PC-3 (cell line): ENCODE results near the gene POLA1. TPM values are rescaled to one million over a fixed set of nuclear protein-coding genes. Genes with fewer than 3 reads are reported as not detected.

Experiments
- ATAC-seq: fragments of 200-7000 bp; cut with Tn5 transposase; 2 replicates; pipeline ENCODE4 v1.9.1; 2020; ENCODE audit warnings: mild to moderate bottlenecking, moderate library complexity
- BruUV-seq: library from RNA; stranded (reverse); fragments of 400-500 nt; replicated peaks from 2 replicates; lab custom pipeline; 2021; lab: Mats Ljungman, UMichigan
- CTCF ChIA-PET: fragments of 300-600 bp; sonication (Branson Sonifier 250); formaldehyde crosslinking; loops from one replicate; lab custom pipeline; 2022; ENCODE audit warnings: antibody characterized with exemption; lab: Charles Lee
- POLR2A ChIA-PET: fragments of 300-600 bp; sonication (Branson Sonifier 250); formaldehyde crosslinking; loops from one replicate; lab custom pipeline; 2022; ENCODE audit warnings: antibody characterized with exemption; ENCODE audit not compliant: unreplicated experiment; lab: Charles Lee
- DNase-seq: peaks from one replicate; pipeline ENCODE4 v3.0.0-alpha.2; 2015
- H2AFZ ChIP-seq: fragments of 300-600 bp; sonication (generic); 2 replicates; pipeline ENCODE4 v1.6.0; 2016; ENCODE audit warnings: antibody characterized with exemption, low read length
- H3F3A ChIP-seq: fragments of 300-600 bp; sonication (generic); one replicate; pipeline ENCODE4 v1.6.0; 2017; ENCODE audit warnings: antibody characterized with exemption, low read length, control low read depth, mild to moderate bottlenecking; ENCODE audit not compliant: unreplicated experiment
- H3K27ac ChIP-seq: fragments of 300-600 bp; sonication (generic); 2 replicates; pipeline ENCODE4 v1.5.1; 2016; ENCODE audit warnings: mild to moderate bottlenecking, low read length
- H3K27me3 ChIP-seq: fragments of 300-600 bp; sonication (generic); 2 replicates; pipeline ENCODE4 v1.6.1; 2016; ENCODE audit warnings: low read length, mixed read lengths
- H3K36me3 ChIP-seq: fragments of 300-600 bp; sonication (generic); 2 replicates; pipeline ENCODE4 v1.6.1; 2016; ENCODE audit warnings: low read depth, mixed run types, low read length, mixed read lengths
- H3K4me1 ChIP-seq: fragments of 300-600 bp; sonication (generic); 2 replicates; pipeline ENCODE4 v1.5.1; 2016; ENCODE audit warnings: low read length; ENCODE audit not compliant: insufficient read depth
- H3K4me2 ChIP-seq: fragments of 300-600 bp; sonication (generic); 2 replicates; pipeline ENCODE4 v1.6.0; 2016; ENCODE audit warnings: low read length
- H3K4me3 ChIP-seq: fragments of 300-600 bp; sonication (generic); 2 replicates; pipeline ENCODE4 v1.5.1; 2016; ENCODE audit warnings: mild to moderate bottlenecking, low read length, mixed read lengths
- H3K79me2 ChIP-seq: fragments of 300-600 bp; sonication (generic); 2 replicates; pipeline ENCODE4 v1.6.1; 2017; ENCODE audit warnings: low read length, mixed read lengths
- H3K9ac ChIP-seq: fragments of 300-600 bp; sonication (generic); 2 replicates; pipeline ENCODE4 v1.6.0; 2016; ENCODE audit warnings: mild to moderate bottlenecking, low read length
- H3K9me2 ChIP-seq: fragments of 300-600 bp; sonication (generic); replicated peaks from 2 replicates; pipeline ENCODE4 v1.6.1; 2016; ENCODE audit warnings: mixed run types, low read length, mixed read lengths
- H3K9me3 ChIP-seq: fragments of 300-600 bp; sonication (generic); 2 replicates; pipeline ENCODE4 v1.6.1; 2016; ENCODE audit warnings: low read length, mixed read lengths
- H4K20me1 ChIP-seq: fragments of 300-600 bp; sonication (generic); 2 replicates; pipeline ENCODE4 v1.6.1; 2016; ENCODE audit warnings: low read length, mixed read lengths
- EZH2 ChIP-seq: fragments of 300-600 bp; sonication (generic); IDR thresholded peaks from one replicate; pipeline ENCODE4 v1.6.1; 2017; ENCODE audit warnings: antibody characterized with exemption, mild to moderate bottlenecking, low read length; ENCODE audit not compliant: unreplicated experiment
- EZH2phosphoT487 ChIP-seq: fragments of 300-600 bp; sonication (generic); IDR thresholded peaks from 2 replicates; pipeline ENCODE4 v1.6.1; 2018; ENCODE audit warnings: mild to moderate bottlenecking, antibody characterized with exemption, low read length, borderline replicate concordance
- intact Hi-C: fragments of 100-400 bp; cut with micrococcal nuclease; formaldehyde crosslinking; loops from 2 replicates; pipeline ENCODE4 v1.9.0; 2023
- total RNA-seq: library from RNA; depleted of rRNA; stranded (reverse); fragments of >200 nt; gene quantifications from 2 replicates; pipeline ENCODE4 v1.2.3, GENCODE V29; 2014
- TF ChIP-seq, protein P1 (sequence below): fragments of 300-600 bp; sonication (generic); conservative IDR thresholded peaks from 2 replicates; pipeline ENCODE4 v1.5.1; 2017; ENCODE audit warnings: antibody characterized with exemption, low read depth, mild to moderate bottlenecking, low read length

The POLA1 gene
- total RNA-seq, 1 experiment from 2014 or later = 19.6 TPM

DNA sequence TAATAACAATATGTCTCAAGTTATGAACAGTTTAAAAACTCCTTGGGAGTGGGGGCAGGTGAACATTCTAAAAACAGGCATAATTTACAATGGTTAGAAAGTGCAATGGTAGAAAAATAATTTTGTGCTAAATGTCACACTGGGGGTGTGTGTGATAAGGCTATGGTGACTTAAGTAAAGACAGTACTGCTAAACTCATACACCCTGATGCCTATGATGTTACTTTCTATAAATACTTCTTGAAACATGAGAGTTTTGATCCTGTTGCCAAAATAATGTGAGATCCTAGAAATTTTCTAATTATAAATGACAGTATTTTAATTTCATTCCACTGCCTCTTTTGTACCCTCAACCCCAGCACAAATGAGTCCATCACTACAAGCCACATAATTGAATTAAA is 144.2 kb downstream of the POLA1 start:
- no peaks in the 10 kb centered on the region for H3K79me2 ChIP-seq
- intact Hi-C loops = loop anchor here (1.0 to 10.0 kb wide), 3 partner anchors 85 to 306 kb away; no protein-coding TSS in a partner anchor
- POLR2A ChIA-PET = no interaction called here

DNA sequence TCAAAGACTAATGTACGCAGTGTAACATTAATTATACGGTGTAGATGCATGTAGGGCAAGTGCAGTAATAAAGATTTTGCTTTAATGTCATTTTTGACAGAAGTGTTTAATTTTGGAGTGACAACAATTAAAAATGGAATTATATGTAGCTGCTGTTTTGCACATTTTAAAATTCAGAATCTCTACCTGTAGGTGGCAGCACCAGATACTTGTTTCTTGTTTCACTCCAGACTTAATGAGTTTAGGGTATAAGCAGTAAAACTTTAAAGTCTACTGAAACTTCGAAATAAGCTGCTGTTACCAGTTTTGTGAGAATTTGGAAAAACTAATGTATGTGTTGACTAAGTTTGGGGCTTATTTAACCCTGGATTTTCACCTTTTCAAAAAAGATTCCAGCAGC is 144.9 kb downstream of the POLA1 start:
- TF ChIP-seq, protein P1, sequence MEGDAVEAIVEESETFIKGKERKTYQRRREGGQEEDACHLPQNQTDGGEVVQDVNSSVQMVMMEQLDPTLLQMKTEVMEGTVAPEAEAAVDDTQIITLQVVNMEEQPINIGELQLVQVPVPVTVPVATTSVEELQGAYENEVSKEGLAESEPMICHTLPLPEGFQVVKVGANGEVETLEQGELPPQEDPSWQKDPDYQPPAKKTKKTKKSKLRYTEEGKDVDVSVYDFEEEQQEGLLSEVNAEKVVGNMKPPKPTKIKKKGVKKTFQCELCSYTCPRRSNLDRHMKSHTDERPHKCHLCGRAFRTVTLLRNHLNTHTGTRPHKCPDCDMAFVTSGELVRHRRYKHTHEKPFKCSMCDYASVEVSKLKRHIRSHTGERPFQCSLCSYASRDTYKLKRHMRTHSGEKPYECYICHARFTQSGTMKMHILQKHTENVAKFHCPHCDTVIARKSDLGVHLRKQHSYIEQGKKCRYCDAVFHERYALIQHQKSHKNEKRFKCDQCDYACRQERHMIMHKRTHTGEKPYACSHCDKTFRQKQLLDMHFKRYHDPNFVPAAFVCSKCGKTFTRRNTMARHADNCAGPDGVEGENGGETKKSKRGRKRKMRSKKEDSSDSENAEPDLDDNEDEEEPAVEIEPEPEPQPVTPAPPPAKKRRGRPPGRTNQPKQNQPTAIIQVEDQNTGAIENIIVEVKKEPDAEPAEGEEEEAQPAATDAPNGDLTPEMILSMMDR = peak; percentile 63
- TF ChIP-seq EZH2 (no peak), EZH2phosphoT487 (no peak)
- H3K9me2 ChIP-seq = no peaks in the 10 kb centered on the region
- ATAC-seq (no peak), DNase-seq (peak; percentile 62)
- no peak overlapping the region for H3K9ac ChIP-seq
- H3K9me3 ChIP-seq = no peaks in the 10 kb centered on the region
- no peaks in the 10 kb centered on the region for H4K20me1 ChIP-seq
- no peaks in the 10 kb centered on the region for H3K79me2 ChIP-seq
- no peaks in the 10 kb centered on the region for H3F3A ChIP-seq
- no peak overlapping the region for H3K27ac ChIP-seq
- intact Hi-C loops = loop anchor here (1.0 to 10.0 kb wide), 3 partner anchors 86 to 306 kb away; no protein-coding TSS in a partner anchor
- H3K27me3 ChIP-seq = no peaks in the 10 kb centered on the region
- CTCF ChIA-PET = interaction anchor here (0.5 to 1.2 kb wide), 11 partner anchors 9 to 1096 kb away, joined by 3 to 6 read pairs (median 3); no protein-coding TSS in a partner anchor
- no peaks in the 10 kb centered on the region for H3K4me1 ChIP-seq
- BruUV-seq = no TSS peak
- H3K36me3 ChIP-seq = peaks cover 8% of the 10 kb centered on the region; the same call in 1 of the 2 replicates
- no peak overlapping the region for H3K4me2 ChIP-seq
- POLR2A ChIA-PET = no interaction called here
- H3K4me3 ChIP-seq = no peak overlapping the region
- no peak overlapping the region for H2AFZ ChIP-seq

More for the DNA sequence above, 144.2 kb downstream of the POLA1 start:
- Histone ChIP-seq H3K36me3 (peaks cover 3% of the 10 kb centered on the region; the same call in 1 of the 2 replicates), H3F3A (no peaks in the 10 kb centered on the region), H3K9ac (no peak overlapping the region), H3K9me3 (no peaks in the 10 kb centered on the region), H3K27me3 (no peaks in the 10 kb centered on the region), H3K27ac (no peak overlapping the region), H3K4me2 (no peak overlapping the region), H2AFZ (no peak overlapping the region), H3K4me3 (no peak overlapping the region), H4K20me1 (no peaks in the 10 kb centered on the region), H3K9me2 (no peaks in the 10 kb centered on the region), H3K4me1 (no peaks in the 10 kb centered on the region)
- CTCF ChIA-PET = interaction anchor here (0.5 to 1.2 kb wide), 7 partner anchors 40 to 428 kb away, joined by 3 to 6 read pairs (median 3); no protein-coding TSS in a partner anchor
- TF ChIP-seq EZH2phosphoT487 = no peak
- TF ChIP-seq EZH2 = no peak
- TF ChIP-seq, protein P1 = no peak
- DNase-seq = no peak
- ATAC-seq = no peak
- BruUV-seq = no TSS peak

GRCh38 chrX:24839331-24839730 is 145.6 kb downstream of the POLA1 start:
- H3K27me3 ChIP-seq = no peaks in the 10 kb centered on the region
- intact Hi-C loops = loop anchor here (2.0 to 10.0 kb wide), 2 partner anchors 87 to 165 kb away; no protein-coding TSS in a partner anchor

More at GRCh38 chrX:24839331-24839730, 145.6 kb downstream of the POLA1 start:
- no peak overlapping the region for H3K9ac ChIP-seq
- TF ChIP-seq, protein P1 = no peak
- TF ChIP-seq EZH2 (no peak), EZH2phosphoT487 (no peak)
- no peaks in the 10 kb centered on the region for H3K4me1 ChIP-seq
- DNase-seq = no peak
- no peak overlapping the region for H2AFZ ChIP-seq
- H3K27ac ChIP-seq = no peak overlapping the region
- CTCF ChIA-PET = interaction anchor here (1.0 to 1.2 kb wide), 2 partner anchors 17 to 305 kb away, joined by 4 to 6 read pairs; no protein-coding TSS in a partner anchor
- H3K9me2 ChIP-seq = no peaks in the 10 kb centered on the region
- BruUV-seq = no TSS peak
- H3K79me2 ChIP-seq = no peaks in the 10 kb centered on the region
- H3K4me2 ChIP-seq = no peak overlapping the region
- no peaks in the 10 kb centered on the region for H3F3A ChIP-seq
- POLR2A ChIA-PET = no interaction called here
- H3K36me3 ChIP-seq = peaks cover 8% of the 10 kb centered on the region; the same call in 1 of the 2 replicates
- H3K4me3 ChIP-seq = no peak overlapping the region
- ATAC-seq = no peak
- no peaks in the 10 kb centered on the region for H3K9me3 ChIP-seq
- no peaks in the 10 kb centered on the region for H4K20me1 ChIP-seq
